GM18507 (cell line): ENCODE data around the gene DPYD.

ENCODE experiments used
- DNase-seq: peaks from one replicate; pipeline ENCODE4 v3.0.0; 2011; ENCODE audit warnings: low read depth; ENCODE audit not compliant: insufficient read length; ENCODE audit errors: extremely low spot score
- FAIRE-seq: peaks from 2 replicates; lab custom pipeline; 2011; peaks lifted over from hg19 to GRCh38; lab: Jason Lieb, UNC

The DPYD gene

GRCh38 chr1:97909266-97909665 lies 11.6 kb downstream of the DPYD start:
- FAIRE-seq (no peak), DNase-seq (no peak)

- FAIRE-seq (no peak), DNase-seq (no peak)
Observed at GRCh38 chr1:97907886-97908285, 12.9 kb downstream of the DPYD start.

GRCh38 chr1:97906567-97907241 lies 14.1 kb downstream of the DPYD start:
- no peak for FAIRE-seq

GRCh38 chr1:97905141-97905940 lies 15.5 kb downstream of the DPYD start:
- DNase-seq = no peak
- no peak for FAIRE-seq

More at GRCh38 chr1:97906567-97907241, 14.1 kb downstream of the DPYD start:
- no peak for DNase-seq

GRCh38 chr1:97904534-97904933 lies 16.3 kb downstream of the DPYD start:
- FAIRE-seq = no peak
- DNase-seq = no peak

- DNase-seq (no peak), FAIRE-seq (no peak)
Observed at GRCh38 chr1:97903626-97904025, 17.2 kb downstream of the DPYD start.

GRCh38 chr1:97902067-97902466 lies 18.8 kb downstream of the DPYD start:
- DNase-seq (no peak), FAIRE-seq (no peak)

GRCh38 chr1:97901017-97901658 lies 19.7 kb downstream of the DPYD start:
- DNase-seq = no peak
- FAIRE-seq = no peak

GRCh38 chr1:97898948-97899347 lies 21.9 kb downstream of the DPYD start:
- no peak for FAIRE-seq
- no peak for DNase-seq

- no peak for DNase-seq
- no peak for FAIRE-seq
Observed at GRCh38 chr1:97895278-97895677, 25.6 kb downstream of the DPYD start.

GRCh38 chr1:97893844-97894243 lies 27.0 kb downstream of the DPYD start:
- FAIRE-seq (no peak), DNase-seq (no peak)

- FAIRE-seq (no peak), DNase-seq (no peak)
Observed at GRCh38 chr1:97886199-97886598, 34.6 kb downstream of the DPYD start.

GRCh38 chr1:97883823-97884222 lies 37.0 kb downstream of the DPYD start:
- DNase-seq (no peak), FAIRE-seq (no peak)

GRCh38 chr1:97877307-97877706 lies 43.5 kb downstream of the DPYD start:
- no peak for DNase-seq
- no peak for FAIRE-seq

- no peak for FAIRE-seq
- no peak for DNase-seq
Observed at GRCh38 chr1:97875996-97876395, 44.8 kb downstream of the DPYD start.

GRCh38 chr1:97870589-97870988 lies 50.2 kb downstream of the DPYD start:
- FAIRE-seq (no peak), DNase-seq (no peak)

GRCh38 chr1:97869441-97869840 lies 51.4 kb downstream of the DPYD start:
- DNase-seq = no peak
- FAIRE-seq = no peak

GRCh38 chr1:97867127-97867526 lies 53.7 kb downstream of the DPYD start:
- FAIRE-seq (no peak), DNase-seq (no peak)

GRCh38 chr1:97864615-97865014 lies 56.2 kb downstream of the DPYD start:
- FAIRE-seq = no peak
- DNase-seq = no peak

GRCh38 chr1:97853221-97853620 lies 67.6 kb downstream of the DPYD start:
- DNase-seq (no peak), FAIRE-seq (no peak)
